ENCODE data around the gene SMYD3.

- no peak for TF ChIP-seq CTCF (IDR thresholded peaks at IDR 0.05)
- TF ChIP-seq POLR2A (IDR thresholded peaks at IDR 0.05), result no peak
Measured at GRCh38 chr1:245825128-245825901, 681.8 kb downstream of the SMYD3 start.
